D721Med (cell line): Measurements from ENCODE around the gene TARBP2.

ENCODE experiments used
- DNase-seq: peaks from one replicate; pipeline ENCODE4 v3.0.0; 2011; ENCODE audit warnings: low spot score; ENCODE audit not compliant: insufficient read length
- FAIRE-seq: peaks from 2 replicates; lab custom pipeline; 2011; peaks lifted over from hg19 to GRCh38; lab: Jason Lieb, UNC
- TF ChIP-seq, protein P1 (sequence below): IDR thresholded peaks from 2 replicates; pipeline ENCODE4 v1.5.1; 2012; ENCODE audit warnings: mild to moderate bottlenecking, control low read depth; ENCODE audit not compliant: insufficient read depth; ENCODE audit errors: missing control alignments

TARBP2 gene

GRCh38 chr12:53496752-53497032, 4.4 kb upstream of the TARBP2 start:
- FAIRE-seq: no peak
- no peak for DNase-seq
- TF ChIP-seq, protein P1, sequence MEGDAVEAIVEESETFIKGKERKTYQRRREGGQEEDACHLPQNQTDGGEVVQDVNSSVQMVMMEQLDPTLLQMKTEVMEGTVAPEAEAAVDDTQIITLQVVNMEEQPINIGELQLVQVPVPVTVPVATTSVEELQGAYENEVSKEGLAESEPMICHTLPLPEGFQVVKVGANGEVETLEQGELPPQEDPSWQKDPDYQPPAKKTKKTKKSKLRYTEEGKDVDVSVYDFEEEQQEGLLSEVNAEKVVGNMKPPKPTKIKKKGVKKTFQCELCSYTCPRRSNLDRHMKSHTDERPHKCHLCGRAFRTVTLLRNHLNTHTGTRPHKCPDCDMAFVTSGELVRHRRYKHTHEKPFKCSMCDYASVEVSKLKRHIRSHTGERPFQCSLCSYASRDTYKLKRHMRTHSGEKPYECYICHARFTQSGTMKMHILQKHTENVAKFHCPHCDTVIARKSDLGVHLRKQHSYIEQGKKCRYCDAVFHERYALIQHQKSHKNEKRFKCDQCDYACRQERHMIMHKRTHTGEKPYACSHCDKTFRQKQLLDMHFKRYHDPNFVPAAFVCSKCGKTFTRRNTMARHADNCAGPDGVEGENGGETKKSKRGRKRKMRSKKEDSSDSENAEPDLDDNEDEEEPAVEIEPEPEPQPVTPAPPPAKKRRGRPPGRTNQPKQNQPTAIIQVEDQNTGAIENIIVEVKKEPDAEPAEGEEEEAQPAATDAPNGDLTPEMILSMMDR: no peak

GRCh38 chr12:53497461-53497860, 3.6 kb upstream of the TARBP2 start:
- no peak for DNase-seq
- FAIRE-seq: no peak
- TF ChIP-seq, protein P1: no peak

DNA sequence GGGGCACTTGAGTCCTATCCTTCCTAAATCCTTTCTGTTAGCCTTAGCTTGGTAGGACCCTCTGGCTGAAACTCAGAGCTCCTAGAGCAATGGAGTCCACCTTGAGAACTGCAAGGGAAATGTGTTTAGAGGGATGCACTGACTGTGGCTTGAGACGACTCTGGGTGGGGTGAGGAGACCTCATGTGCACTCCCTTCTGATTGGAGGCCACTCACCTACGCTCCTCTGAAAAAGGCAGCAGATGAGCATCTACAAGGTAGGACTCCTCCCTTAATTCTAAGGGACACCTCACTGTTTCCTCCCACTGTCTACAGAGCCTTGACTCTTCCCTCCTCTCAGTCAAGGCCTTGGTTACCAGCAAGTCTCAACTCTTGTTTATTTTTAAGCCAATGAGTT, 2.9 kb upstream of the TARBP2 start:
- TF ChIP-seq, protein P1: no peak
- no peak for FAIRE-seq
- no peak for DNase-seq

DNA sequence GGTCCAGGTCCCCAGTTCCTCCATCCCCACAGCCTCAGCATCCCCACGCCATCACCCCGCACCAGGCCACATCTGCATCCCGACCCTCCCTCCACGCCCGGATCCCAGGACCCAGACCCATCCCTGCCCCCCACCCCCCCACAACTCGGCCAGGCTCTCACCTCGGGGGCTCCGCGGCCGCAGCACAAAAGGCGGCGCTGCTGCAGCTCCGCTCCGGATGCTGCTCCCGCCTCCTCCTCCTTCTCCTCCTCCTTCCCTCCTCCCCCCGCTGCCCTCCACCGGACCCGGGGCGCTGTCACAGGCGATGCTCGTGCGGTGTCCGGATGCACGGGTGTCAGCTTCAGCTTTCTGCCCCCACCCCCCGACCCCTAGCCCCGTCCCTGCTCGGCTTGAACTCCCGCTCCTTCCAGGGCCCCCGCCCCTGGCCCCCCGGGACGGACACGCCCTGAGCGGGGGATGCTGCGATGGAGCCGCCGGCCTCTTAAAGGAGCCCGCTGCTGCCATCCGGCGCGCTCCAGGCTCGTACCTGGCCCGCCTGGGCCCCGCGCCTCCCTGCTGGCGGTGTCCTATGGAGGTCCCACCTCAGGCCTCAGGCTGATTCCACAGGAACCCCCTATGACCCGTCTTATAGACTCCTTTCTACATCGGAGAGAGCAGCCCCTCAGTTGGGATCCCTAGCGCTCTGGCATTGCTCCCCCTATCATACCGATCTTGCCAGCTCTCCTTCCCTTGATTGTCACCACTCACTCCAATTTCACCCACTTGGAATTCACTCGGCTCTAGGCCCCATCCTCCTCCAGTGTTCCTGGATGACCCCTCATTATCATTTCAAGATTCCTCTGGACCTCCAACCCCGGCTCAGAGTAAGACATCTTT, 1.6 kb upstream of the TARBP2 start, which contains the start of gene MAP3K12:
Gene MAP3K12, minus strand, starts transcription at position 193 of the 876 bp plus-strand sequence. CDS start 12,067 bp downstream, outside the sequence.
- DNase-seq (no peak), FAIRE-seq (no peak)
- TF ChIP-seq, protein P1: no peak

DNA sequence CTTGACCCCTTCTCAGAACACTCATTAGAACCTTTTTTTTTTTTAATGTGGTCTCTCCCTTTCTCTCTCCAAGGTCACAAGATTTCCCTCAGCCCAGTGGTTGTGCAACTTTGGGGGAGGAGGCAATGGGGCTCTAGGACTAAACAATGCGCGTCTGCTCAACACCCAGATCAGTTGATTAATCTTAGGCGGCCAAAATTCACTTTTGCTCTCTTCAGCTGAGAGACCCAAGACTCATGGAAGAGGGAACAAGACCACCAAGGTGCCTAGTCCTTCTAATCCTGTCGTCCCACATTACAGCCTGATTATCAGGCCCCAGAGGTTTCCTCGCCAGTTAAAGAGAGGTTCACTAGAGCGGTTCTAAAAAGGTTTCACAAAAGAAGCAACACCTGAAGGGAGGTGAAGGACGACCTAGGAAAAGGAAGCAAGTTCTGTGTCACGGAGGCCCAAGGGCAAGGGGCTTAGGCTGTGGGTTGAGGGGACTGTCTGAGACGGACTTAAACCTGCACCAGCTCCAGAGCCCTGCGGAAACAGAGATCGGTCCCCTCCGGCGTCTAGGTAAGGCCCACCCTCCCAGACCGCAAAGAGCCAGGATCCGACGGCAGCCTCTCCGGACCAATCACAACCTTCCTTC, 824 bp upstream of the TARBP2 start:
- FAIRE-seq (no peak), DNase-seq (no peak)

DNA sequence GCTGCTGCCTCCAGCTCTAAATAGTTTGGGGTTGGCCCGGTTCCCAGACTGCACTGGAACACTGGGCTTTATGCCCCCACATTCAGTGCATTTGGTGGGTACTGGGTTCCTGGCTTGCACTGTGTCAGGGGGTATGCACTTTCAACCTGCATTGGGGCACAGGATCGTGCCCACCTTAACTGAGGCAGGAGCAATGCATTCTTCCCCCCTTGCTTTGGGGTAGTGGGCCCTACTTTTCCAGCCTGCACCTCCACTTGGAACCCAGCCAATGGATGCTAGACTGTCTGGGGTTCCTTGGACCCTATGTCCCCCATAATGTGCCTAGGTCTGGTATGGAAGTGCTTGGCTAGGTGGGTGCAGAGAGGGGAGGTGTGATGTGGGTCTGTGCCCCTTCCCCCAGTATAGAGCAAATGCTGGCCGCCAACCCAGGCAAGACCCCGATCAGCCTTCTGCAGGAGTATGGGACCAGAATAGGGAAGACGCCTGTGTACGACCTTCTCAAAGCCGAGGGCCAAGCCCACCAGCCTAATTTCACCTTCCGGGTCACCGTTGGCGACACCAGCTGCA, 615 bp downstream of the TARBP2 start:
- DNase-seq (no peak), FAIRE-seq (no peak)
- TF ChIP-seq, protein P1: no peak

More for the DNA sequence above, 824 bp upstream of the TARBP2 start:
- TF ChIP-seq, protein P1: no peak
